NCI-H1694 treated with DMSO at 0.1 percent for 48 hours (cell line): ENCODE results near the gene APBA2.
"Not testable (repeated sequence)": the region's sequence is repeated elsewhere in the genome, so short reads cannot be mapped to it uniquely, and the experiment has no call there.

Experiments used
- DNase-seq: peaks from one replicate; lab custom pipeline; 2025; lab: John Stamatoyannopoulos, UW

Gene APBA2

DNA sequence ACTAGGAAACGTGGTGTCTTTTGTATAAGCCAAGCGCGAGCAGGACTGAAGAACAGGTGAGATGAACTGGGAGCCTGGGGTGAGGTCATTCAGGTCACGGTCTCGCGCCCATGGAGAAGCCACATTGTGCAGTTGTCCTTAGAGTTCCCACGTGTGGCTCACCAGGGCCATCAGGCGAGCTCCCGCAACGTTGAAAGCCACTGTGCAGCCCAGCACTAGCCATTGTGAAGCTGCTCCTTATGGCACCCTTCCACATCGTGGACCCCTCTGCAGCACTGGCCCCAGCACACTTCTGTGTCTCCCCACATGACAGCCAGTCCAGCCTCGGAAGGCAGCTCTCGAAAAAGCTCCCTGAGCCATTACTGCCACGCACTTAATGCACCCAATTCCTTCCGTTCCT is 7.6 kb upstream of the APBA2 start:
- DNase-seq: no peak

DNA sequence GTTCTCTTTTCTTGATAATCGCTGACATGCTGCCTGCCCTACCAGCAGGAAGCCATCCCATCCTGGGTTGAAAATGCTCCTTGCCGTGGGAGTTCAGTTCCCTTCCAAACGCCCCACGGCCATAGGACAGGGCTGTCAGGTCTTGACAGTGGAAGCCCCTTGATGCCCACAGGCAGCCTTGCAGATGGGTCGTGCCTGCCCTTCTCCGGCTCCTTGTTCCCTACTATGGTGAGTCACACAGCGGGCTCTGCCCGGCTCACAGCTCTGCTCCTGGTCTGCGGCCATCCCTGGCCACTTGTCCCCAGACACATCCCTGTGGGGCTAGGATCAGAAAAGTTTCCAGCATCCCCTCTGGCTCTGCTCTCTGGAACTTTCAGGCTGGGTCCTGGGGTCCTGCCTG is 6.2 kb upstream of the APBA2 start:
- DNase-seq: no peak

DNA sequence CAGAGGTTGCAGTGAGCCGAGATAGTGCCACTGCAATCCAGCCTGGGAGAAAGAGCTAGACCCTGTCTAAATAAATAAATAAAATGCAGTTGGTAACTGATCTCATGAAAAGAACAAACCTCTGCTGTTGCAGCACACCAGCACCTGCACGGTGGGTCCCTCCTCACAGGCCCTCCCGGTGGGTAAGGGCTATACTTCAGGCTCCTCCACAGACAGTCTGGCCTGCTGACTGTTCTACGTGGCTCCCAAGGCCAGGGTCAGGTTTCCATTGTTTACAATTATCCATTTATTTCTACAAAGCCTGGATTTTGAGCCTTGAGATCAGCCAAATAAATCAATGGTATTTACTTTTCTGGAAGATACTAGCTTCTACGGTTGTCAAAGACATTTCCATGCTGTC is 5.1 kb upstream of the APBA2 start:
- no peak for DNase-seq

DNA sequence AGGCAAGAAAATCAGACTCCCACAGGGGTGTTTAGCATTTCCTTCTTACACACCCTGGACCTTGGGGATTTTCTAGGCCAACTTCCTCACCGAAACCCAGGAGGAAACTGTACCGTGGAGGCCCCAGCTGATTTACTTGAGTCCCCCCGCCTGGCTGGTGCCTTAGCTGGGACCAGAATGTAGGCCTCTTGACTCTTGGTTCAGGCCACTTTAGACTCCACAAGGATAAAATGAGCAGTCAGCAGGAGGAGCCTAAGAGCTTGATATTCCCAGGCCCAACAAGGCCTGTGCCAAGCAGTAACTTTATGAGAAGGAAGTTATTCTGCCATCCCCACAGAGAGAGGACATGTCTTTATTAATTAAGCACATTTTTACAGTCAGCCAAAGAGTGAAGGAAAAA is 4.6 kb upstream of the APBA2 start:
- DNase-seq: no peak

DNA sequence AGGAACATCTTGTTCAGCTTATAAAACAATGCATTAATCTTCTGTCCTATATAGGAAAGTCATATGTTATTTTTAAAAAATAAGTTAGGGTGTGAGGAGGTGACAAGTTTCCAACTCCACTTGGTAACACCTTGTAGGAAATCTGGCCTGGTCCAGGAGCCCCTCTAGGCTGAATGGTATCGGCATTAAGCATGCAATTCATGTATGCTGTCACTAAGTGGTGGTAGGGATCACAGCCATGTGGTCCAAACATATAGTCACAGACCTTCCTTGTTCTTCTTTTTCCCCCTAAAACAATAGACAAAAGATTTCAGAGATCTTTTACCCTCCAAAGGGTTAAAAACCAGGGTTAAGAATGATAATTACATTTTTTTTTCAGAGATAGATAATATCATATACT is 4.2 kb upstream of the APBA2 start:
- DNase-seq: no peak

DNA sequence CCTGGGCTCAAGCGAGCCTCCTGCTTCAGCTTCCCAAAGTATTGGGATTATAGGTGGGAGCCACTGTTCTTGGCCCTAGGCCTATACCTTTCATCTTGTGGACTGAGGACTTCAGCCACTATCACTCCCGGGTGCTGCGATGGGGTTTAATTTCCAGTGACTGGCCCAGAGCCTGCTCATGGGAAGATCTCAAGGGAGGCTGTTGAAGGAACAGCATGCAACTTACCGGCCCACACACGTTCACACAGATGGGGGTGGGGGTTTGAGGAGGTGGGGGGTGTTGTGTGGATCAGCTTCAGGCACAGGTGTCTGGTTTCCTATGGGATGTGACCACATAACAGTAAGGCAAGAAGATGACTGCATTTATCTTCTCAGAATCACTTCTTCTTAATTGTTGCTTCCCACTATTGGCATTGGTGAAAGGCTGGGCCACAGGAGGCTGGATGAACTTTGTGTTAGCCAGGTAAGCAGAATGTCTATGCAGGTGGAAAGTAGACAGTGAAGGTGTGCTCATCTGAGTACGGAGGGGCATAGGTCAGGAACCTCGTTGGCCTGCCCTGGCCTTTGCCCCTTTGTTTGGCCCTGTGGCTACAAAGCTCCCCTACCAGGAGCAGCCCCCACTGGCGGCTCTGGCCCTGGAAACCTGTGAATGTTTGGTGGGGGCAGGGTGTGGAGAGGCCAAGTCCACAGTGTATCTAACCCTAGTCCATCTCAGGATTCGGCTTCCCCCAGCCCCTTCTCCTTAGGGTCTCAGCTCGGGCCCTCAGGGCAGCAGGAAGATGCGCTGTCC is 1.4 kb upstream of the APBA2 start:
- DNase-seq: no peak

DNA sequence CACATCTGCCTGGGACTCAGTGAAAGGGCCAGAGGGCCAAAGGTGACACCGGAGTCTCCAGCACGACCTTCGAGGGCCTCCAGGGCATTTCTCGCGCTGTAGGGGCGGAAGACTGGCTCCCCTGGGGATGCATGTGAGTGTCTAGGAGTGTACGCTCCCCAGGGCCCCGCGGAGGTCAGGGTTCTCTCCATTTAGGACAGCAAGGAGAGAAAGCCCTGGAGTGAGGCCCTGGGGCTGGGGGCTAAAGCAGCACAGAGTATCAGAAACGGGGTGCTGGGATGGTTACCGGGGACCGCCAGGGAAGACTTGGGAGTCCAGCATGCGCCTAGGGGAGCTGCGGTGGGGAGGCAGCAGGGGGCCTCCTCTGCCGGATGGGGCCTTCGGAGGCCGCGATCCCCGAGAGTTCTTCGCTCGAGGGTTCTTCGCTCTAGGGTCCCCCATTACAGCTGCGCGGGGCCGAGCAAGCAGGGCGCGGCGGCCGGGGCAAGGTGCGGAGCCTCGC is 595 bp upstream of the APBA2 start:
- DNase-seq: no peak

DNA sequence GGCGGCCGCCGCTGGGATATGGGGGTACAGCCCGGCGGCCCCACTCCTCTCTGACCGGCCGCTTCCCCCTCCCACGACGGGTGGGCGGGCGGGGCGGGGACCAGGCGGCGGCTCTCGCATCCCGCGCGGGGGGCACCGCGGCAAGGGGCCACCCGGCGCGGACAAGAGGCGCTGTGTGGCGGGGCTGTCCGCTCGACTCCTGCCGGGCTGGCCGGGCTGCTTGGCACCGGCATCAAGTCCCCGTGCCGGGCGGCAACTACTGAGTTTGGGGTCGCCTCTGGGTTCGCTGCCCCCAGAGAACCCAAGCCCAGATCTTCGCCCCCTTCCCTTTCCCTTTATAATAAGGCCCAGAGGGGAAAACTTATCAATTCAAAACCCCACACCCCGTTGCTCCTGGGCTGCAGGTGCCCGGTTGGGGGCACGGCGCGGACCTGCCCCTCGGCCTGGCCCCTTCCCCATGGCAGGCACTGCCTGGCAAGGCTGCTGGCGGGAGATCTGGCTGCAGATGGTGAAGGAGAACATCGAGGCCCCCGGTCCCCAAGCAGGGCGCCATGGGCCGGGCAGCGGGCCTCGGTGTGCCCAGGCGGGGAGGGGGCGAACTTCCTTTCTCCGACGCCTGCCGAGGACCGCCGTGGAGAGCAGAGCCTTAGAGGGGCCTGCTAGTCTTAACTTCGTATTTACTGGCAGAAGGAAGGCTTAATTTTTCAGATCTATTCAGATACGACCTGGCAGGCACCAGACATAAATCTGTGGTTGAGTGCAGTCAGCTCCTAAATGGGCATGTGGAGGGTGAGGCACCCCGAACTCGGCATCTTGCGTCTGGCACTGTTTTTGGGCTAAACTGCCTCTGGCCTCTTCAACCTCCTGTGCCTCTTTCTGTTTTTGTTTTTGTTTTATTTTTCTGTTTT is 911 bp downstream of the APBA2 start:
- no peak for DNase-seq

DNA sequence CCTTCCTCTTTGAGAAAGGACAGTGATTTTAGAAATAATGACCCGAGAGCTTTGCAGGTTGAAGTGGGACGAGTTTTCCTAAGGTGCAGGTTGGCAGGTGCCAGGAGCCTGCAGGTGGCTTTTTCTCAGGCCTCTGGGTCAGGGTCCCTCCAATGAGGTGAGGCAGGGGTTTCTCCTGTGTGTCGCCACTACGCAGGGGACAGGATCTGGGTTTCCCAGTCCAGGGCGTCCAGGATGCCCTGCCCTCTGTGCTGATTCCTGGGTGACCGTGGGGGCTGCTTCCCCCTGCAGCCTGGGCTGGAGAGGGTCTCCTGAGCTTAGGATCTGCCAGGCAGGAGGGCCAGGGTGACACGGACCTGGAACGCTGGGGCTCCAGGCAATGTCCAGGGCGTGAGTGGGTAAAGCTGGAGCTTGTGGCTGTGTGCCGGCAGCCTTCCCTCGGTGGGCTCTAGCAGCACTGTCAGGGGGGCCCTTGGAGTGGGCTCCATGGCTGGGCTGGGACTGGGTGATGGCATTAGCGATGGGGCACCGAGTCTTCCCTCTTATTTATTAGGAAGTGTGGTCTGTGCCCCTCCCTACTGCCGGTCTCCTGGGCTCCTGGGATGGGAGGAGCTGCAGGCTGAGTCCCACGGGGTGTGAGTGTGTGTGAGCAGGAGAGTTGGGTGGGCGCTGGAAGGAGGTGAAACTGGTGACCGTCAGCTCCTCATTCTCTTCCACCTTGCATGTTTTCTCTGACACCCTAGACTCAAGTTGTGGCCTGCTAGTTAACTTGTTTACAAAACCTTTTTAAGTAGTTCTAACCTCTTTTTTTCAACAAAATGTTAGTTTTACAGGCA is 1.8 kb downstream of the APBA2 start:
- no peak for DNase-seq

DNA sequence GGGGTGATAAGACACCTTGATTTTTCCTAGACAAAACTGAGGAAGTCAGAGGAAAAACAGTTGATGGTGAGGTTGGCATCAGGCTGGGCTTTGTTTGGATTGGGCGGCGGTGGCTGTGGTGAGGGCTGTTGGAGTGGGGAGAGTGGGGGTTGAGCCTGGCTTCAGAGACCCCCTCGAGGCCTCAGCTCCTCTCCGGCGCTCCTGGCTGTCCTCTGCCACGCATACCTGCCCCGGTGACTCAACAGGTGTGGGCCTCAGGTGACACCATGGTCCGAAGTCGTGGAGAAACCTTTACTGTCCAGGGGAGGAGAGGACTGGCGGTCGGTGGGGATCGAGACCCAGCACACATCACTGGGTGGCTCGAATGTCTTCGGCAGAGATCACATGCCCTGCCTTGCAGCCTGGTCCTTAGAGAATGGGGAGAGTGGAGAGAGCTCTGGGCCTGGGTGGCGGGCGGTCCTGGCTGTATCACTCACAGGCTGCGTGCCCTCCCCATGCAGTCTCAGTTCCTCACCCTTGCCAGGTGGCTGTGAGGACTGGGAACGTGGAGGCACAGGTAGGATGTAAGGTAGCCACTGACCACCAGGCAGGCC is 2.6 kb downstream of the APBA2 start:
- DNase-seq: no peak

DNA sequence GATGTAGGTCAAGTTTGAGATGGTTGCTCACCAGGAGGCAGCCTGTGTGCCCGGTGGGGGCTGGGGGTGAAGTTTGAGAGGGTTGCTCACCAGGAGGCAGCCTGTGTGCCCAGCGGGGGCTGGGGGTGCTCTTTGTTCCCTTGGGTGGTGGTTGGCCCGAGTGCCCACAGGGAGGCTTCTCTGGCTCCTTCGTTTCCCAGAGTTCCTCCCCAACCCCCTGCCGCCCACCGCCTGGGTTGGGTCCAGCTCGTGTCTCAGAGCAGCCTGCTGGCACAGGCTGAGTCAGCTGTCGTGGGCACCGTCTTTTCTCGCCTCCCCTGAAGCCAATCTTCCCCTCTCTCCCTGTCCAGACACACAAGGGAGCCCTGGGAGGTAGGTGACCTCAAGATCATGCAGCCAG is 3.1 kb downstream of the APBA2 start:
- no peak for DNase-seq

DNA sequence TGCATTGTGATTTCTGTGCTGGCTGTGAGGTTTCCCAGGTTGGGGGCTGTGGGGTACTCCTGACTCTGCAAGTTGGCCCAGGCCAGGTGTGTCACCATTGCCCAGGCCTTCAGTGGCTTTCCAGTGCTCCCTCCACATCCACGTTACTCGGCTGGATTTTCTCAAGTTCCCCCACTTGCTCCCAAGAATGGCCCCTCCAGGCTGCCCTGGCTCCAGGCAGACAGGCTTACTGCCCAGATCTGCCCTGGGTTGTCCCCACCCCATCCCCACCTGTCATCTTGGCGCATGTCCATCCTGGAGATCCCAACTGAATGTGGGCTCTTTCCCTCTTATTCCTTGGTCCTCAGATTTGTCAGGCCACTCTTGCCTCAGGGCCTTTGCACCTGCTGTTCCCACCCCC is 3.6 kb downstream of the APBA2 start:
- DNase-seq: no peak

DNA sequence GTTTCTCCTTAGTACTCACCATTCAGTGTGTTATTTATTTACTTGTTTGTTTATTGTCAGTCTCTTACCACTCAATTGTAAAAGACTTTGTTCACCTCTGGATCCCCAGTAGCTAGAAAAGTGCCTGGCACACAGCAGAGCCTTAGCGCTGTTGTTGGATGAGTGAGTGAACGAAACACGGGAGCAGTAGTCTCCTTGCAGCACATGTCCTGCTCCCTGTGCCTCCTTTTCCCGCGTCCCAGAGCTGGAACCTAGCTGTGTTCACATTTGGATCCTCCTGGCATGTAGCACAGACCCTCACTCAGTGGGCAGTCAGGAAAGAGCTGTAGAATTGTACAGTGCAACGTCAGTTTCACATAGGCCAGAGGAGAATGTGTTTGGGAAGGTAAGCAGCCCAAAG is 4.1 kb downstream of the APBA2 start:
- DNase-seq: not testable (repeated sequence)

DNA sequence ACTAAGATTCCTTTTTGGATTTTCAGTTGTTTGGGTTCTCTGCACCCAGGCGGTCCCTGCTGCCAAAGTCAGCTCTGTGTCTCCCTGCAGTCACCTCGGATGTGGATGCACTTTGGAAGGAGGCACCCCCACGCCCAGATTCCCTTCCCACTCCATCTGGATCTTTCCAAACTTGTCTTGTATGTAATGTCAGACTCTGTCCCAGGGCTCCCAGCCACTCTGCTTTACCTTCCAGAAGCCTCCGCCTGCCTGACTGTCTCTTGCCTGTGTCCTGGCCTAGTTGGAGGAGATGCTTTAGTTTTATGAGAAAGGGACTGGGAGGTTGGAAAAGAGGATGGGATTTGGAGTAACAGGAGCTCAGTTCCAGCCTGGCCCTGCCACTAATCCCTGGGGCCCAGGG is 4.5 kb downstream of the APBA2 start:
- not testable (repeated sequence) for DNase-seq

DNA sequence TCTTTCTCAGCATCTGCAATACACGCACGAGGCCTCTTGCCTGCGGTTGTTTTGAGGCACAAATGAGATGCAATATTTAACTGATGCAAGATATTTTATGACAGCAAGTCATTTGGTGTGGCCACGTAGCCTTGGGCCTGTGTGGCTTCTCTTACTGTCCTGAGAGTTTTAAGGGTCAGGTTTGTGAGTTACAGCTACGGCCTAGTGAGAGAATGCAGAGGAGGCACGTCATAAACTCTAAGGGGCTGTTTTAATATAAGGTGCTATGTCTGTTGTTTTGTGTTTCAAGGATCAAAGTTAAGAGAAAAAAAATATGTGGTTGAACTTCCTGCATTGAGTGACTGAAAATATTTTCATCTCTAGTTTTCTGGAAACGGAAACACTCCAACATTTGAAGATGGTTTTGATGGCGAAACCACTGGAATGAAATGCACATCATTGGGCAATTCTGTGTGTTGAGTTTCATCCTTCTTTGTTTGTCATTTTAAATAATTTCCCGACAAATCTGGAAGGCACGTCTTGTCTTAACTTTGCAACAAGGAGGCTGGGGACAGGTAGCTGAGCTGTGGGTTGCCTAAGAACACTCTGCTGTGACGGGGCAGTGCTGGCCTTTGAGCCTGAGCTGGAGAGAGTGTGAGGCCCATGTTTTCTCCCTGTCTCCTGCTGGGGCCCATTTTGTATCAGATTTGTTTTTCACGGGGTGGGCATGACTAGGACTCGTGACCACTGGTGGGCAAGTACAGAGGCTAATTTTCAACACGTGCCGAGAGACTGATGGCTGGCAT is 5.1 kb downstream of the APBA2 start:
- DNase-seq: no peak

DNA sequence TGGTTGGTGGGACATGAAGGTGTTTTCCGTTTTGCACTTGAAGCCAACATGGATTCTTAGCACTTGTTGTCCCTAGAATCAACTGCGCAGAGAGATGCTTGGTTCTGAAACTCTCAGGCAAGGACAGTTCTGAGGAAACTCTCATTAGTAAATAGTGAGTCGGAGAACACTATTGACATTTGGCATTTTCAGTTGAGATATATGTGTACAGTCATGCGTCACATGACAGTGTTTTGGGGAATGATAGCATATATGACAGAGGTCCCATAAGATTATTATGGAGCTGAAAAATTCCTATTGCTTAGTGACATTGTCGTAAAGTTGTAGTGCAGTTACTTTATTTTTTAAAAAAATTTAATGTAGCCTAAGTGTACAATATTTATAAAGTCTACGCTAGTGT is 5.8 kb downstream of the APBA2 start:
- no peak for DNase-seq

DNA sequence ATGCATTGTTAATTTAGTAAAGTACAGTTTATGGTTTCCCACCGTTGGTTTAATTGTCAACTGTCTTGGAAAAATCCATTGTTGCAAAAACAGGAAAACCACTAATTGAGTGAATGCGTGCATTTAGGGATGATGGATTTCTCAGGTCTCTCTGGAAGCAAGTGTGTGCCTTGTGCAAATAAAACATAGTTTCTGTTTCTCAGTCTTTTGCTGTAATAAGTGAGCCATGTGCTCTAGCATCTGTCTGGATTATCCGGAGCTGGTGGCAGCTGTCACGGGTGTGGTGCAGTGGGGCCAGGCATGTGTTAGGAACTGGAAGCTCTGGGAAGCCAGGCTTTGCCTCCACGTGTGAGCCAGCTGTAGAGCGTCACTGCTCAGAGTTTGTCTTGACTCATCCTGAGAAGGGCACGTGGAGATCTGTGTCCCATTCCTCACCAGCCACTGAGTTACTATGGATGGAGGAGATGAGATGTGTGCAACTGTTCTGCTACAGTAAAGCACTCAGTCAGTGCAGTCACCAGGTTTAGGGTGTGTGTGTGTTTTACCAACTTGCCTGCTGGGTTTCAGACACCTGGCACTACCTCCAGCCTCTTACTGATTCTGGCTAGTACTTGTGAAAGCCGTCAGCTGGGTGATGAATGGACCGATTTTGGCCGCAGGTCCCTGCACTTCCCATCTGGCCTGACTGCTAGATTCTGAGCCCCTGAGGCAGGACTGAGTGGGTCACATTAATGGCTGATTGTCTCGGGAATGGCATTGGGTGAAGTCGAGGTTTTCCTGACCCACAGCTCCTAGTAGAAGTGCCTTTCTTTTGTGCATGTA is 7.2 kb downstream of the APBA2 start:
- DNase-seq: peak; percentile 50

DNA sequence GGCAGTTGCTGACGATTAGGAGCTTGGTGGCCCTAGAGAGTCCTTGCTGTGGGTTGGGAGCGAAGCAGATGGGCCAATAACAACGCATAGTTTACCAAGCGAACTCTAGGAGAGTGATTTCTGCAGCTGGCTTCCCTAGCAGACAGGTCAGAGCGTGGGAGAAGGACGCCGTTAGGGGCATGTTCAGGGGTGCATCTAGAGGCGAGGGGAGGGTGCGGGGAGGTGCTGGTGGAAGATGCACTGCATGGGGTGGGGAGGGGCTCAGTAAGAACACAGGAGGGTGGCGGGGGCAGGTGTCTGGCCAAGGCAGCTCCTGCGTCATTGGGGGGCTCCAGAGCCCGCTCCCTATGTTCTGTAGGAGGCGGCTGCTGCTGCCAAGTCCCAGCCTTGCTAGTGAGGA is 8.9 kb downstream of the APBA2 start:
- no peak for DNase-seq

DNA sequence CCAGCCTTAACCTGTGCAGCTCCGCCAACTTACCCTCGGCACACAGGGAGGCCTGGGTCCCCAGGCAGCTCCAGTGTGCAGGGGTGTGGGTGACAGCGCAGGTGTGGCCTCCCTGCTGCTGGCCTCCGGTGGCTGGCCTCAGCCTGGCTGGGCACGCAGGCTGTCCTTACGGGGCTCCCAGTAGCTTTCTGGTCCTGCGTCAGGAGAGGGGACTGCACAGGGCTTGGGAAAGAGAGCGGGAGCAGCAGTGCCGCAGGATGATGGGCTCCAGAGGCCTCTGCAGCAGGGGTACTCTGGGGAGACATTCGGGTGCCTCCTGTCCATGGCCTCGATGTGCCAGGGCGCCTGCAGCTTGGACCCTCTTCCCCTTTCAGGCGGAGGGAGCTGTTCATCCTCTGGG is 9.4 kb downstream of the APBA2 start:
- DNase-seq: no peak

DNA sequence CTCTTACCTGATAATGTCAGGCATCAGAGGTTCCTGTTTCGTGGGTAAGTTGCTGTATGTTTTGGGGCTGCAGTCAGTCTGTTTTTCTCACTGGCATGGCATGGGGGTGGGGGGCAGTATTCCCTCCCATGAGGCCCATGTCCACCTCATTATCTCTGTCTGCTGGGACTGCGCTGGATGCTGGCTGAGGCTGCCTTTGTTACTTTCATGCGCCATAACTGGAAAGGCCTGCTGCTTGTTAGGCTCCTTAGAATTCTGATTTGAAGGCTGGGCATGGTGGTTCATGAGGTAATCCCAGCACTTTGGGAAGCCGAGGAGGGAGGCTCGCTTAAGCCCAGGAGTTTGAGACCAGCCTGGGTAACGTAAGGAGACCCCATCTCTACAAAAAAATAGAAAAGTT is 9.8 kb downstream of the APBA2 start:
- no peak for DNase-seq
